ENCODE measurements around the gene PTPN6. TPM values are rescaled to one million over a fixed set of nuclear protein-coding genes. Genes with fewer than 3 reads are reported as not detected.

The PTPN6 gene
- total and polyA plus RNA-seq, 10 of the 15 experiments (the other 5 are each of a cell fraction or from before 2014, with no cell fraction given), result 229 to 457 (median 370) TPM

GRCh38 chr12:6903722-6904121 lies 47.4 kb upstream of the PTPN6 start:
- H3K36me3 ChIP-seq (ENCODE audit: control insufficient read depth in 2 of 2, insufficient read depth in 2 of 2, low read length in 1 of 2), result no peaks in the 10 kb centered on the region
- DNase-seq (ENCODE audit: low read depth, low spot score) (no peak), FAIRE-seq (no peak), ATAC-seq (no peak)
- no peaks in the 10 kb centered on the region for H3K27me3 ChIP-seq (replicated peaks in 1 of 2; ENCODE audit: control insufficient read depth in 2 of 2, insufficient read depth in 2 of 2, low read length in 1 of 2)
- H4K20me1 ChIP-seq (ENCODE audit: control insufficient read depth, insufficient read depth), result no peaks in the 10 kb centered on the region
- peaks cover 7% of the 10 kb centered on the region; the same call in 1 of the 2 replicates for H3K4me1 ChIP-seq (ENCODE audit: control insufficient read depth, insufficient read depth, low read length)
- H3K4me2 ChIP-seq (ENCODE audit: control insufficient read depth, insufficient read depth), result no peak overlapping the region
- ChIA-PET SMC1A (ENCODE audit: uncharacterized antibody, unreplicated experiment) (no interaction called here), RAD21 (ENCODE audit: unreplicated experiment) (no interaction called here), POLR2A (interaction anchor here (0.6 to 1.2 kb wide), 3 partner anchors 13 to 123 kb away, joined by 3 to 4 read pairs (median 3); no protein-coding TSS in a partner anchor), CTCF (interaction anchor here (1.4 to 2.6 kb wide), 3 partner anchors 10 to 34 kb away, joined by 4 to 15 read pairs (median 4); no protein-coding TSS in a partner anchor)
- no TSS peak for BruUV-seq (replicated peaks)
- no peaks in the 10 kb centered on the region for H3K9me3 ChIP-seq (replicated peaks; ENCODE audit: control insufficient read depth, insufficient read depth, low read length)
- no peak overlapping the region for H3K27ac ChIP-seq (ENCODE audit: control insufficient read depth, insufficient read depth)
- no peak overlapping the region for H3K9ac ChIP-seq (ENCODE audit: control insufficient read depth, insufficient read depth, low read length)
- WGBS (ENCODE audit: insufficient coverage, insufficient replicate concordance, low lambda C conversion rate, missing lambda C conversion rate), result 4% methylated on average over 1 of the region's 1 CpG
- H3K79me2 ChIP-seq (ENCODE audit: control insufficient read depth, insufficient read depth, low read length), result no peaks in the 10 kb centered on the region
- in situ Hi-C loops (cut with MboI) (no loop called here), intact Hi-C loops (cut with micrococcal nuclease; ENCODE audit: unreplicated experiment) (loop anchor here (1.0 kb wide), 1 partner anchor 12 kb away; no protein-coding TSS in a partner anchor)
- peak overlapping the region; percentile 84; the same call in 1 of the 2 replicates for H2AFZ ChIP-seq (ENCODE audit: control insufficient read depth, low read depth, low read length)
- TF ChIP-seq CHD4 (IDR thresholded peaks at IDR 0.05) (no peak), KLF5 (IDR thresholded peaks at IDR 0.05; ENCODE audit: partially characterized antibody) (no peak), JUNB (IDR thresholded peaks at IDR 0.05) (no peak), ZNF622 (IDR thresholded peaks at IDR 0.05) (no peak), BHLHE40 (IDR thresholded peaks at IDR 0.05; ENCODE audit: borderline replicate concordance in 1 of 2, low read depth in 2 of 2, low read length in 1 of 2) (no peak), TCF7 (IDR thresholded peaks at IDR 0.05; ENCODE audit: borderline replicate concordance) (no peak)
- H3K4me3 ChIP-seq, result no peak overlapping the region

Measured in GM12878 (cell line).